Activated naive CD4-positive, alpha-beta T cell treated with anti-CD3 and anti-CD28 coated beads for 36 hours (primary cell): ENCODE measurements around the gene PRKAB1. TPM values are rescaled to one million over a fixed set of nuclear protein-coding genes. Genes with fewer than 3 reads are reported as not detected.
"Not testable (repeated sequence)": the region's sequence is repeated elsewhere in the genome, so short reads cannot be mapped to it uniquely, and the experiment has no call there.

Source experiments
- CTCF ChIA-PET: fragments of 350-600 bp; sonication (Branson Sonifier 250); formaldehyde crosslinking; loops from one replicate; lab custom pipeline; 2021; ENCODE audit warnings: antibody characterized with exemption; lab: Charles Lee
- DNase-seq: peaks from one replicate; pipeline ENCODE4 v3.0.0-alpha.2; 2020
- H3K27ac Mint-ChIP-seq: one replicate; pipeline ENCODE4 v1.8.0; 2021; ENCODE audit warnings: mild to moderate bottlenecking, mixed read lengths
- H3K27me3 Mint-ChIP-seq: one replicate; pipeline ENCODE4 v1.8.0; 2021; ENCODE audit warnings: low read depth, mixed read lengths
- H3K36me3 Mint-ChIP-seq: one replicate; pipeline ENCODE4 v1.8.0; 2021; ENCODE audit warnings: low read depth, mixed read lengths
- H3K4me1 Mint-ChIP-seq: one replicate; pipeline ENCODE4 v1.8.0; 2021; ENCODE audit warnings: low read depth, mixed read lengths
- H3K4me3 Mint-ChIP-seq: one replicate; pipeline ENCODE4 v1.8.0; 2021; ENCODE audit warnings: mild to moderate bottlenecking, moderate library complexity, mixed read lengths
- H3K9me3 Mint-ChIP-seq: one replicate; pipeline ENCODE4 v1.8.0; 2021; ENCODE audit warnings: mixed read lengths
- intact Hi-C: fragments of 100-400 bp; cut with micrococcal nuclease; formaldehyde crosslinking; loops from one replicate; pipeline ENCODE4 v1.15.1; 2023
- total RNA-seq, 2 experiments: library from RNA; stranded (reverse); gene quantifications; one replicate each; pipeline ENCODE4 v1.2.3, GENCODE V29; 2021

Gene PRKAB1
- total RNA-seq, 2 experiments from 2014 or later, result 34.3 to 39.8 TPM

DNA sequence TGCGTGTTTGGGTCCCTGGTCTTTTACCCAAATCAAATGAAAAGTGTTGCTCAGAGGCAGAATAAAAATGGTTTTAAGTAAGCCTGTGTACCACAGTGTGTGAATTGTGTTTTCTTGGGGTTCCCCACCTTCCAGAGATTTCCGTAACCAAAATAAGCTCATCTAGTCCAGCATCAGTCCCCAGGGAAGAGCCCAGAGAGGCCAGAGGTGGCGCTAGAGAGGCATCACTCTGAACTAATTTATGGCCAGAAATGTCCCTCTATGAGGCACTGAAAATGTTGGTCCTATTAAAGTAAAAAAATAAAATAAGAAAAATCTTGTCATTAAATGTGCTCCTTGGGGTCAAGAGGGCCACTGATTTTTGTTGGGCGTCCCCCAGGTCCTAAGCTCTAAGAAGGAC is 24.9 kb upstream of the PRKAB1 start:
- no peaks in the 10 kb centered on the region for H3K4me1 Mint-ChIP-seq
- no peaks in the 10 kb centered on the region for H3K9me3 Mint-ChIP-seq
- no peak for DNase-seq
- H3K27ac Mint-ChIP-seq, result no peak overlapping the region
- CTCF ChIA-PET, result interaction anchor here (0.6 to 1.5 kb wide), 5 partner anchors 9 to 183 kb away, joined by 3 to 5 read pairs (median 3); no protein-coding TSS in a partner anchor
- intact Hi-C loops, result no loop called here
- H3K36me3 Mint-ChIP-seq, result no peaks in the 10 kb centered on the region
- no peak overlapping the region for H3K4me3 Mint-ChIP-seq
- H3K27me3 Mint-ChIP-seq, result peaks cover 12% of the 10 kb centered on the region

DNA sequence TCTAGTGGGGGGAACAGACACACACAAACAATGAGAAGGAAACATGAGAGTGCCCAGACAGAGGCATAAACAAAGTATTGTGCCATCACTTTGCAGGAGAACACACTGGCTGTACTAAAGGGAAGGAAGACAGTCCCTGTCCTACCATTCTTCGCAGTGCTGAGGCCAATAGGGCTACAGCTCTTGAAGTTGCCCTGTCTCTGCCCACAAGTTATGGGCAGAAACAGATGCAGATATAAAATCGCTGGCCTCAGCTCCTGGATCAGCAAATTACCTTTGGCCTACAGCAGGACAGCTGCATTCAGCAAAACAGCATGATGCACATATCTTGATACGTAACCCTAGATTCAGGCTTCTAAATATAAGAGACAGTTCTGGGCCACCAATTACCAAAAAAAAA is 23.0 kb upstream of the PRKAB1 start:
- Mint-ChIP-seq H3K9me3 (no peaks in the 10 kb centered on the region), H3K36me3 (no peaks in the 10 kb centered on the region), H3K4me3 (no peak overlapping the region), H3K27me3 (peaks cover 12% of the 10 kb centered on the region), H3K27ac (no peak overlapping the region), H3K4me1 (no peaks in the 10 kb centered on the region)
- CTCF ChIA-PET, result no interaction called here
- intact Hi-C loops, result loop anchor here (5.0 kb wide), 1 partner anchor 98 kb away; no protein-coding TSS in a partner anchor
- DNase-seq, result no peak

DNA sequence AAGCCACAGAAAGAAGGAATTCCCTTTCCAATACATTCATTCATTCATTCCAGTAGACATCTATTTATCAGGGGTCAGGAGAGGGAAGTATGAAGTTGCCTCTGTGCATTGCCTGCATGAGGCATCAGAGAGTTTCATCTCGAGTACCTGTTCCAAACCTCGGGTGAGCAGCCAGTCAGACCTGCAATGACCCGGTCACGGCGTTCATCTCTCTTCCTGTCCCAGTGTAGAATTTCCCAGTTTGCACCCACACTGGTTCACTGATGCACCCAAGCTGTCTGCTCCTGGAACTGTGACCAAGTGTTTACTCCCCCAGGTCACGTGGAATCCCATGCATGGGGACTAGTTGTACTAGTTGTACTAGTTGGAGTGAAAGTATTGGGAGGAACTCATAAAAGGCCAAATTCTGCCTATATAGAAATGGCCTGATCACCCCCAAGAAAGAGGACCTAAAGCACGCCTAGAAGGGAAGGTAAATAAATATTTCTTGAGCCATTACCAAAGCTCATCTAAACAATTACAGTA is 22.3 kb upstream of the PRKAB1 start:
- CTCF ChIA-PET, result no interaction called here
- Mint-ChIP-seq H3K36me3 (no peaks in the 10 kb centered on the region), H3K9me3 (no peaks in the 10 kb centered on the region), H3K4me1 (no peaks in the 10 kb centered on the region), H3K4me3 (no peak overlapping the region), H3K27ac (no peak overlapping the region), H3K27me3 (peaks cover 9% of the 10 kb centered on the region)
- intact Hi-C loops, result loop anchor here (5.0 kb wide), 1 partner anchor 98 kb away; no protein-coding TSS in a partner anchor
- DNase-seq, result no peak

DNA sequence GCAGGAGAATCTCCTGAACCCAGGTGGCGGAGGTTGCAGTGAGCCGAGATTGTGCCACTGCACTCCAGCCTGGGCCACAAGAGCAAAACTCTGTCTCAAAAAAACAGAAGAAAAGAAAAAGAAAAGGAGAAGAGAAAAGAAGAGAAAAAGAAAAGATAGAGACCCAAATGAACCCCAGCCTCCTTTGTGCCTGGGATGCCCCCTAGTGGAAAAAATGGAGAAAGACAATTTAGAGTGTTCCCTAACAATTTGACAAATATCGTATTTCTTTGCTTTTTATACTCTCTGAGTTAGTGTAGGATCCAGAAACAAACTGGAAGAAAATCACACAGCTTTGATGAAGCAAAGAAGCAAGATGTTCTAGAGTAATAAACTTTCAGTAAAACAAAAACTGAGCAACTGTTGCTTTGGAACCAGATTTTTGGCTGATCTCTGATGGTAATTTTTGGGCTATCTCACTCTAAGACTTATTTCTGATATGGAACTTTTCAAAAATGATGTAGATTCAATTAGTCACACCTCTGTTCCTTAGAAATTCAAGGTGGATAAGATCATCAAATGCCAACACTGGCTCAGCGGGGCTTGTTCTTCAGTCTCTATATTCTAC is 18.6 kb upstream of the PRKAB1 start:
- H3K27ac Mint-ChIP-seq, result no peak overlapping the region
- CTCF ChIA-PET, result interaction anchor here (0.5 to 3.1 kb wide), 18 partner anchors 9 to 1220 kb away, joined by 3 to 11 read pairs (median 4); partner anchors contain the start of gene PRKAB1
- no peak for DNase-seq
- H3K27me3 Mint-ChIP-seq, result no peaks in the 10 kb centered on the region
- H3K4me3 Mint-ChIP-seq, result no peak overlapping the region
- H3K36me3 Mint-ChIP-seq, result no peaks in the 10 kb centered on the region
- intact Hi-C loops, result loop anchor here (1.0 to 5.0 kb wide), 3 partner anchors 102 to 1245 kb away; no protein-coding TSS in a partner anchor
- no peaks in the 10 kb centered on the region for H3K4me1 Mint-ChIP-seq
- H3K9me3 Mint-ChIP-seq, result peaks cover 20% of the 10 kb centered on the region

DNA sequence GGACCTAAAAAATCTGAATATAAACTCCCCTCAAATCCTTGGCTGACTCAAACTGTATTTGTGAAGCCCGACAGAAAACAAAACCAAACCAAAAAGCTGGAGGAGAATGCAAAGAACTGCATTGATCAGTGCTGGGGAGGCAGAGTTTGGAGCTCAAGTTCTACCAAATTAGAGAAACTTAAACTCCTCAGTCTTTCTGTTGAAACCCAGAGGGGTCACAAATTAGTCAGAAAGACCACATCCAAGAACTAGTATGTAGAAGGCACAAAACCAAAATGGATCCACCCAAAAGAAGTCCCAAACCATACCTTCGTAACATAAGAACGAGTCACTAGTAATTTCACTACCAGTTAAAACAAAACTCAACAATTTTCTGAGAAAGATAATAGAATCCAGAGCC is 15.3 kb upstream of the PRKAB1 start:
- DNase-seq, result no peak
- no peaks in the 10 kb centered on the region for H3K4me1 Mint-ChIP-seq

DNA sequence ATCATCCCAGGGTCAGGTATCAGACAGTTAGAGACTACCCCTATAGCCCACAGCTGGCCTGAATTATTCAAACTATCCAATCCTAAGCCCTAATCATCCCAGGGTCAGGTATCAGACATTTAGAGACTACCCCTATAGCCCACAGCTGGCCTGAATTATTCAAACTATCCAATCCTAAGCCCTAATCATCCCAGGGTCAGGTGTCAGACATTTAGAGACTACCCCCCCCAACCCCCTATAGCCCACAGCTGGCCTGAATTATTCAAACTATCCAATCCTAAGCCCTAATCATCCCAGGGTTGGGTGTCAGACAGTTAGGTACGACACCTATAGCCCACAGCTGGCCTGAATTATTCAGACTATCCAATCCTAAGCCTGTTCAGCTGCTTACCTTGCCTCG is 10.9 kb upstream of the PRKAB1 start:
- DNase-seq, H3K36me3 Mint-ChIP-seq, intact Hi-C loops, CTCF ChIA-PET, H3K4me1 Mint-ChIP-seq, H3K27me3 Mint-ChIP-seq, H3K4me3 Mint-ChIP-seq, H3K27ac Mint-ChIP-seq: not testable (repeated sequence)
- peaks cover 18% of the 10 kb centered on the region for H3K9me3 Mint-ChIP-seq

More for the DNA sequence above, 15.3 kb upstream of the PRKAB1 start:
- Mint-ChIP-seq H3K4me3 (no peak overlapping the region), H3K27me3 (no peaks in the 10 kb centered on the region), H3K9me3 (peaks cover 20% of the 10 kb centered on the region), H3K36me3 (no peaks in the 10 kb centered on the region), H3K27ac (no peak overlapping the region)
- intact Hi-C loops, result no loop called here
- CTCF ChIA-PET, result interaction anchor here (0.7 to 1.7 kb wide), 4 partner anchors 11 to 107 kb away, joined by 3 to 5 read pairs (median 4); partner anchors contain the start of gene PRKAB1

DNA sequence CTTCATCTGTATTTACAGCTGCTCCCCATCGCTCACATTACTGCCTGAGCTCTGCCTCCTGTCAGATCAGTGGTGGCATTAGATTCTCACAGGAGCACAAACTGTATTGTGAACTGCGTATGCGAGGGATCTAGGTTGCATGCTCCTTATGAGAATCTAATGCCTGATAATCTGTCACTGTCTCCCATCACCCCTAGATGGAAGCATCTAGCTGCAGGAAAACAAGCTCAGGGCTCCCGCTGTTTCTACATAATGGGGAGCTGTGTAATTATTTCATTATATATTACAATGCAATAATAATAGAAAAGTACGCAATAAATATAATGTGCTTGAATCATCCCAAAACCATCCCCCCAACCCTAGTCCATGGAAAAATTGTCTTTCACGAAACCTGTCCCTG is 9.8 kb upstream of the PRKAB1 start:
- H3K4me1 Mint-ChIP-seq, H3K27ac Mint-ChIP-seq, intact Hi-C loops, DNase-seq, H3K27me3 Mint-ChIP-seq, H3K36me3 Mint-ChIP-seq, H3K4me3 Mint-ChIP-seq: not testable (repeated sequence)
- CTCF ChIA-PET, result interaction anchor here (1.0 to 1.4 kb wide), 6 partner anchors 9 to 111 kb away, joined by 3 to 6 read pairs (median 4); partner anchors contain the start of gene PRKAB1
- peaks cover 10% of the 10 kb centered on the region for H3K9me3 Mint-ChIP-seq

DNA sequence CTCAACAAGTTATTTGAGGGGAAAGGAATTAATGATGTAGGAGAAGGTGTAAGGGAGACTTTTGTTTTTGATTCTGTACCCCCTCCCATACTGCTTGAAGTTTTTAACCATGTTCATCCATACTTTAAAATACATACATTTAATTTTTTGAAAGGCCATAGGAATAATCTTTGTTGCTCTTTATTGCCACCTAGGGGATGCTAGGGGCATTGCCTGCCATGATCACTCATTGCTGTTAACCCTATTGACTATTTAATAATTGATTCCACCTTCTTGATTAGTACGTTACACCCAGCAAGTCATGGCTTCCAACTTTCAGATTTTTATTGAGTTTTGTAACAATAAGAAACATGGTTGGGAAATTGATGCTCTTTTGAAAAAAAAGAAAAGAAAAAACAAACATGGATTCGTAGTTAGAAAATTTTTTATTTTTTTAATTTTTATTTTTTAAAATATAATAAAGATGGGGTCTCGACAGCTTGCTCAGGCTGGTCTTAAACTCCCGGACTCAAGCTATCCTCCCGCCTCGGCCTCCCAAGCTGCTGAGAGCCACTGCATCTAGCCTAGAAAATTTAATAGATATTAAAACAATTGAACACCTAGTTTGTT is 8.5 kb upstream of the PRKAB1 start:
- Mint-ChIP-seq H3K36me3 (no peaks in the 10 kb centered on the region), H3K4me3 (no peak overlapping the region), H3K9me3 (no peaks in the 10 kb centered on the region), H3K4me1 (no peaks in the 10 kb centered on the region), H3K27ac (no peak overlapping the region), H3K27me3 (no peaks in the 10 kb centered on the region)
- DNase-seq, result peak; percentile 69
- CTCF ChIA-PET, result interaction anchor here (1.1 to 1.5 kb wide), 6 partner anchors 8 to 215 kb away, joined by 3 to 6 read pairs (median 4); no protein-coding TSS in a partner anchor
- intact Hi-C loops, result loop anchor here (1.0 kb wide), 2 partner anchors 215 to 243 kb away; no protein-coding TSS in a partner anchor

DNA sequence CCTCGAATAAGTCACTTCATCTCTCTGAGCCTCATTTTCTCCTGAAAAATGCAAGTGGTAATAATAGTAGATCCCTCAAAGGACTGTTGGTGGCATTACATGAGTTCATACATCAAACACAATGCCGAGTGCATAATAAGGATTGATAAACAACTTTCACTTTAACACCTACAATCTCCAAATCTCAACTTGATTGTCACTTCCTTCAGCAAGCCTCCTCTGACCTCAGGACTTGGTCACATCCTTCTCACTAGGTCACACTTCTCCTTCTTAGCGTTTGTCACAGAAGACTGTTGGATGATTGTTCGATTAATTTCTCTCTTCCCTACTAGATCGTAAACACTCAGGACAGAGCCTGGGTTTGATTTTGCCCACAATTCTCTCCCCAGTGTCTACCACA is 7.9 kb upstream of the PRKAB1 start:
- DNase-seq, result no peak
- Mint-ChIP-seq H3K4me1 (no peaks in the 10 kb centered on the region), H3K27me3 (no peaks in the 10 kb centered on the region), H3K4me3 (no peak overlapping the region), H3K36me3 (no peaks in the 10 kb centered on the region), H3K9me3 (no peaks in the 10 kb centered on the region), H3K27ac (no peak overlapping the region)
- CTCF ChIA-PET, result interaction anchor here (1.3 to 1.5 kb wide), 2 partner anchors 9 to 216 kb away, joined by 4 to 5 read pairs; no protein-coding TSS in a partner anchor
- intact Hi-C loops, result no loop called here

DNA sequence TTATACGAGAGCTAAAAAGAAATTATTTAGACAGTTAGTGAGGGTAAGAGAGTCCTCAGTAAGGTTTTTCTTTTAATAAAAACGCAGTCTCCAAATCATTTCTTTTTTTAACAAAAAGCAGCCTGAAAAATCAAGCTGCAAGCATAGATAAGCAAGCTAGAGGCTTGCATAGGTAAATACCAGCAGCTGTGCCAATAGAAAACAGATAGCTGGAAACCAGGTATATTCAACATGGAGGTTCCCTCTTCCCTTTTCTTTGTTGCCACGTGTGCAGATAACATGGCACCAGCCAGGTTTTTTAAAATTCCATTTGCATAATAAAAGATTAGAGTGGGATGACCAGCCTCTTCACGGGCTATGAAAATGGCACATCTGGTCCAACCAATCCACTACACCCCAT is 6.1 kb upstream of the PRKAB1 start:
- H3K36me3 Mint-ChIP-seq, result no peaks in the 10 kb centered on the region
- intact Hi-C loops, result no loop called here

DNA sequence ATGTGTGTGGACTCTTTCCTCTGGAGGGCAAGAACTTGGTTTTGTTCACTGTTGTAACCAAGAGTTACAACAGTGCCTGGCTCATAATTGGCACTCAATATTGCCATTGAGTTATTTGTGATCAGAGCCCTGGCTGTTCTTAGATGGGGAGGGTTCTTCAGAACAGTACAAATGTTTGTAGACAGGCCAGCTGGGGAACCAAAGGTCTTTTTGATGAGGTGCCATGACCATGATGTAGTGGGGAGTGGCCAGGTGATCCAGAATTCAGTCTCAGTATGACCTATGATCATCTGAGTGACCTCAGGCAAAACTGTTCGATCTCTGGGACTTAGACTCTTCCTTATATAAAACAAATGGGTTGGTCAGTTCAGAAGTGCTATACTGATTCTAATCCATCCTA is 3.3 kb upstream of the PRKAB1 start:
- intact Hi-C loops, result loop anchor here (5.0 kb wide), 1 partner anchor 538 kb away; the partner anchor contains the start of gene RPLP0
- no peaks in the 10 kb centered on the region for H3K27me3 Mint-ChIP-seq
- CTCF ChIA-PET, result interaction anchor here (1.2 to 1.7 kb wide), 2 partner anchors 16 to 220 kb away, joined by 5 to 7 read pairs; no protein-coding TSS in a partner anchor
- H3K9me3 Mint-ChIP-seq, result no peaks in the 10 kb centered on the region
- H3K36me3 Mint-ChIP-seq, result peaks cover 7% of the 10 kb centered on the region
- no peak overlapping the region for H3K4me3 Mint-ChIP-seq
- no peak for DNase-seq
- peaks cover 27% of the 10 kb centered on the region for H3K4me1 Mint-ChIP-seq
- H3K27ac Mint-ChIP-seq, result no peak overlapping the region

More for the DNA sequence above, 6.1 kb upstream of the PRKAB1 start:
- no peak overlapping the region for H3K4me3 Mint-ChIP-seq
- H3K27ac Mint-ChIP-seq, result no peak overlapping the region
- DNase-seq, result no peak
- peaks cover 13% of the 10 kb centered on the region for H3K4me1 Mint-ChIP-seq
- no peaks in the 10 kb centered on the region for H3K27me3 Mint-ChIP-seq
- no peaks in the 10 kb centered on the region for H3K9me3 Mint-ChIP-seq
- CTCF ChIA-PET, result interaction anchor here (1.0 to 1.3 kb wide), 2 partner anchors 11 to 217 kb away, joined by 4 to 6 read pairs; no protein-coding TSS in a partner anchor
